Ovary (tissue), 3 donors: ENCODE data around the gene EPHA1.

Experiments used
- CTCF ChIP-seq, 3 donors: fragments of 450-650 bp in 2 of 3; fragments of 200-600 bp in 1 of 3; IDR thresholded peaks; one replicate each; pipeline versions ENCODE4 v1.5.1 to v1.8.0; 2016 to 2022; ENCODE audit warnings: antibody characterized with exemption in 3 of 3, mild to moderate bottlenecking in 1 of 3
- POLR2A ChIP-seq: fragments of 450-650 bp; IDR thresholded peaks from one replicate; pipeline ENCODE4 v1.6.1; 2017; ENCODE audit warnings: antibody characterized with exemption, mild to moderate bottlenecking, moderate library complexity
- donor health status: DM: no; HTN: no; CAD: no.

GRCh38 chr7:143455942-143456341 is 47.3 kb upstream of the EPHA1 start:
- TF ChIP-seq CTCF (IDR thresholded peaks at IDR 0.05) (no peak), POLR2A (no peak)
